ENCODE measurements around the gene VEGFA. TPM values are rescaled to one million over a fixed set of nuclear protein-coding genes. Genes with fewer than 3 reads are reported as not detected.
A peak's percentile ranks its signal among the peaks of the same experiment; 100 is the strongest.

The VEGFA gene
- total RNA-seq, 3 donors from 2014 or later, result 89.4 to 165 (median 94.7) TPM

- Histone ChIP-seq H3K9me3 (no peaks in the 10 kb centered on the region), H3K4me1 (ENCODE audit: low read depth) (peaks cover 15% of the 10 kb centered on the region), H3K4me3 (no peak overlapping the region), H3K36me3 (ENCODE audit: low read depth) (no peaks in the 10 kb centered on the region)
- ATAC-seq, result no peak
- TF ChIP-seq, protein P1, sequence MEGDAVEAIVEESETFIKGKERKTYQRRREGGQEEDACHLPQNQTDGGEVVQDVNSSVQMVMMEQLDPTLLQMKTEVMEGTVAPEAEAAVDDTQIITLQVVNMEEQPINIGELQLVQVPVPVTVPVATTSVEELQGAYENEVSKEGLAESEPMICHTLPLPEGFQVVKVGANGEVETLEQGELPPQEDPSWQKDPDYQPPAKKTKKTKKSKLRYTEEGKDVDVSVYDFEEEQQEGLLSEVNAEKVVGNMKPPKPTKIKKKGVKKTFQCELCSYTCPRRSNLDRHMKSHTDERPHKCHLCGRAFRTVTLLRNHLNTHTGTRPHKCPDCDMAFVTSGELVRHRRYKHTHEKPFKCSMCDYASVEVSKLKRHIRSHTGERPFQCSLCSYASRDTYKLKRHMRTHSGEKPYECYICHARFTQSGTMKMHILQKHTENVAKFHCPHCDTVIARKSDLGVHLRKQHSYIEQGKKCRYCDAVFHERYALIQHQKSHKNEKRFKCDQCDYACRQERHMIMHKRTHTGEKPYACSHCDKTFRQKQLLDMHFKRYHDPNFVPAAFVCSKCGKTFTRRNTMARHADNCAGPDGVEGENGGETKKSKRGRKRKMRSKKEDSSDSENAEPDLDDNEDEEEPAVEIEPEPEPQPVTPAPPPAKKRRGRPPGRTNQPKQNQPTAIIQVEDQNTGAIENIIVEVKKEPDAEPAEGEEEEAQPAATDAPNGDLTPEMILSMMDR (IDR thresholded peaks at IDR 0.05), result no peak
- intact Hi-C loops (cut with DNase I, micrococcal nuclease), result loop anchor here (2.0 to 10.0 kb wide), 3 partner anchors 103 to 311 kb away; no protein-coding TSS in a partner anchor
- peak in 2 of 3 donors; percentile 38 to 39 for DNase-seq
These were observed 2.2 kb upstream of the VEGFA start for GRCh38 chr6:43767553-43768505.

DNA sequence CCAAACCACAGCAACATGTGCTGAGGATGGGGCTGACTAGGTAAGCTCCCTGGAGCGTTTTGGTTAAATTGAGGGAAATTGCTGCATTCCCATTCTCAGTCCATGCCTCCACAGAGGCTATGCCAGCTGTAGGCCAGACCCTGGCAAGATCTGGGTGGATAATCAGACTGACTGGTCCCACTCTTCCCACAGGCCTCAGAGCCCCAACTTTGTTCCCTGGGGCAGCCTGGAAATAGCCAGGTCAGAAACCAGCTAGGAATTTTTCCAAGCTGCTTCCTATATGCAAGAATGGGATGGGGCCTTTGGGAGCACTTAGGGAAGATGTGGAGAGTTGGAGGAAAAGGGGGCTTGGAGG, 1.5 kb upstream of the VEGFA start:
- no peaks in the 10 kb centered on the region for H3K9me3 ChIP-seq
- intact Hi-C loops (cut with DNase I, micrococcal nuclease), result loop anchor here (2.0 to 10.0 kb wide), 3 partner anchors 104 to 310 kb away; no protein-coding TSS in a partner anchor
- ATAC-seq (no peak), DNase-seq (peak in 1 of 3 donors; percentile 15)
- peaks cover 21% of the 10 kb centered on the region for H3K4me1 ChIP-seq (ENCODE audit: low read depth)
- H3K36me3 ChIP-seq (ENCODE audit: low read depth), result no peaks in the 10 kb centered on the region
- TF ChIP-seq, protein P1 (IDR thresholded peaks at IDR 0.05), result no peak
- H3K4me3 ChIP-seq, result no peak overlapping the region

- intact Hi-C loops (cut with DNase I, micrococcal nuclease), result loop anchor here (2.0 to 10.0 kb wide), 3 partner anchors 104 to 310 kb away; no protein-coding TSS in a partner anchor
These were observed 957 bp upstream of the VEGFA start for GRCh38 chr6:43768983-43769525.

DNA sequence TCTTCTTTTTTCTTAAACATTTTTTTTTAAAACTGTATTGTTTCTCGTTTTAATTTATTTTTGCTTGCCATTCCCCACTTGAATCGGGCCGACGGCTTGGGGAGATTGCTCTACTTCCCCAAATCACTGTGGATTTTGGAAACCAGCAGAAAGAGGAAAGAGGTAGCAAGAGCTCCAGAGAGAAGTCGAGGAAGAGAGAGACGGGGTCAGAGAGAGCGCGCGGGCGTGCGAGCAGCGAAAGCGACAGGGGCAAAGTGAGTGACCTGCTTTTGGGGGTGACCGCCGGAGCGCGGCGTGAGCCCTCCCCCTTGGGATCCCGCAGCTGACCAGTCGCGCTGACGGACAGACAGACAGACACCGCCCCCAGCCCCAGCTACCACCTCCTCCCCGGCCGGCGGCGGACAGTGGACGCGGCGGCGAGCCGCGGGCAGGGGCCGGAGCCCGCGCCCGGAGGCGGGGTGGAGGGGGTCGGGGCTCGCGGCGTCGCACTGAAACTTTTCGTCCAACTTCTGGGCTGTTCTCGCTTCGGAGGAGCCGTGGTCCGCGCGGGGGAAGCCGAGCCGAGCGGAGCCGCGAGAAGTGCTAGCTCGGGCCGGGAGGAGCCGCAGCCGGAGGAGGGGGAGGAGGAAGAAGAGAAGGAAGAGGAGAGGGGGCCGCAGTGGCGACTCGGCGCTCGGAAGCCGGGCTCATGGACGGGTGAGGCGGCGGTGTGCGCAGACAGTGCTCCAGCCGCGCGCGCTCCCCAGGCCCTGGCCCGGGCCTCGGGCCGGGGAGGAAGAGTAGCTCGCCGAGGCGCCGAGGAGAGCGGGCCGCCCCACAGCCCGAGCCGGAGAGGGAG, 580 bp downstream of the VEGFA start:
- no peaks in the 10 kb centered on the region for H3K36me3 ChIP-seq (ENCODE audit: low read depth)
- peaks cover 42% of the 10 kb centered on the region for H3K4me1 ChIP-seq (ENCODE audit: low read depth)
- intact Hi-C loops (cut with DNase I, micrococcal nuclease), result loop anchor here in 1 of 2 donors (10.0 kb wide), 1 partner anchor 54 kb away; no protein-coding TSS in a partner anchor
- peak overlapping the region; percentile 81 for H3K4me3 ChIP-seq
- TF ChIP-seq, protein P1 (IDR thresholded peaks at IDR 0.05), result no peak
- no peaks in the 10 kb centered on the region for H3K9me3 ChIP-seq
- peak; percentile 18 for ATAC-seq
- peak; percentile 66 to 83 (median 79) for DNase-seq

More at GRCh38 chr6:43768983-43769525, 957 bp upstream of the VEGFA start:
- DNase-seq (peak; percentile 48 to 77 (median 62)), ATAC-seq (no peak)
- Histone ChIP-seq H3K9me3 (no peaks in the 10 kb centered on the region), H3K4me3 (no peak overlapping the region), H3K4me1 (ENCODE audit: low read depth) (peaks cover 27% of the 10 kb centered on the region), H3K36me3 (ENCODE audit: low read depth) (no peaks in the 10 kb centered on the region)
- TF ChIP-seq, protein P1 (IDR thresholded peaks at IDR 0.05), result no peak
